HG02981 (cell line): ENCODE data around the gene LIPA.
"Not testable (repeated sequence)": the region's sequence is repeated elsewhere in the genome, so short reads cannot be mapped to it uniquely, and the experiment has no call there.

ENCODE experiments used
- ATAC-seq: cut with Tn5 transposase; IDR thresholded peaks from one replicate; pipeline ENCODE4 v1.9.1; 2021; ENCODE audit warnings: mild to moderate bottlenecking, moderate library complexity; ENCODE audit not compliant: unreplicated experiment

LIPA gene

GRCh38 chr10:89251409-89252224, at the start of gene LIPA:
Gene LIPA, minus strand, starts transcription at chr10:89251775. Its CDS starts 4,127 bp downstream, at chr10:89247648.
- ATAC-seq = peak; percentile 97

- ATAC-seq = peak; percentile 29
Observed at GRCh38 chr10:89301232-89301631, 49.7 kb upstream of the LIPA start.

DNA sequence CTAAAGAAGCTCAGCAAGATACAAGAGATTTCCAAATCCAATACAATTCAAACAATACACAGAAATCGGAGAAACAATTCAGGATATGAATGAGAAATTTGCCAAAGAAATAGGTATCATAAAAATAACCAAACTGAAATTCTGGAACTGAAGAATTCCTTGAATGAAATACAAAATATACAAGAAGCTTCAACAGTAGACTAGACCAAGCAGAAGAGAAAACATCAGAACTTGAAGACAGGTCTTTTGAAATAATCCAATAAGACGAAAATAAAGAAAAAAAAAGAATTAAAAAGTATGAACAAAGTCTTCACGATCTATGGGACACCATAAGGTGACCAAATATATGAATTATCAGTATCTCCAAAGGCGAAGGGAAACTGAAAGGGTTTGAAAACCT, 47.5 kb upstream of the LIPA start:
- ATAC-seq = no peak

- no peak for ATAC-seq
Observed at GRCh38 chr10:89297791-89298190, 46.2 kb upstream of the LIPA start.

DNA sequence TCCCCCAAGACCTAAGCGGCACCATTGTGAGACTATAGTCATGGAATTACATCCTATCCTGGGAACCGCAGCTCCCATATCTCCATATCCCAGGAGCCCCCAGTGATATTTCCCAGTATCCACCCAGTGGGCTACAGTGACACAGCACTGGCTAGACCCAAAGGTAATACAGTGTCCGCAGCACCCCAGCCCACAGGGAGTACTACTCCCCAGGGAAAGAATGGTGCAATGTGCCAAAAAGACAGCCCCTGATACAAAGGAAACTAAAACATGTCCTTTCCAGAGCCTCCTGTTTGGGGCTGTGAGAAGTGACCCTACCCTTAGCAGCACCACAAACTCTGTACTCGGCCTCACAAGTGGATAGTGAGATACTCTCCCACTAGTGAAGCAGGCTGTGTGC, 45.8 kb upstream of the LIPA start:
- ATAC-seq = no peak

- ATAC-seq = no peak
Observed at GRCh38 chr10:89296220-89296648, 44.7 kb upstream of the LIPA start.

DNA sequence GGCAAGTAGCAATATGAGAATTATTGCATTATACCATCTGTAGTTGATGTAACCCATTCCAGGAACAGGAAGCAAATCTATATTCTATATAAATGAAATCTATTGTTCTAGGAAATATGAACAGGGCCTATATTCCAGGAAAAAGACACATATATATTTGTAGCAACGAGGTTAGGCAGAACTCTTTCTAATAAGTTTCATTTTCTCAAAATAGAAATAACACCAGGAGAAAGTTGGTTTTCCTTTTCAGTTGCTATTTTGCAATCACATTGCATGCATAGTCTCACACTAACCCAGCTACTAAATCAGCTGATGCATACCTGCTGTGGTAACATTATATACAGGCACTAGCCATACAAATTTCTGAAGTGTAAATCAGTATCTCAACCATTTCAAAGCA, 44.0 kb upstream of the LIPA start:
- ATAC-seq = peak; percentile 57

- ATAC-seq = no peak
Observed at GRCh38 chr10:89294721-89295239, 43.2 kb upstream of the LIPA start.

- ATAC-seq = not testable (repeated sequence)
Observed at GRCh38 chr10:89285303-89285702, 33.7 kb upstream of the LIPA start.

DNA sequence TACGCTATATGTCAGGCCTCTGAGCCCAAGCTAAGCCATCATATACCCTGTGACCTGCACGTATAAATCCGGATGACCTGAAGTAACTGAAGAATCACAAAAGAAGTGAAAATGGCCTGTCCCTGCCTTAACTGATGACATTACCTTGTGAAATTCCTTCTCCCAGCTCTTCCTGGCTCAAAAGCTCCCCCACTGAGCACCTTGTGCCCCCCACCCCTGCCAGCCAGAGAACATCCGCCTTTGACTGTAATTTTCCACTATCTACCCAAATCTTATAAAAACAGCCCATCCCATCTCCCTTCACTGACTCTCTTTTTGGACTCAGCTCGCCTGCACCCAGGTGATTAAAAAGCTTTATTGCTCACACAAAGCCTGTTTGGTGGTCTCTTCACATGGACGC, 33.1 kb upstream of the LIPA start:
- ATAC-seq = not testable (repeated sequence)

DNA sequence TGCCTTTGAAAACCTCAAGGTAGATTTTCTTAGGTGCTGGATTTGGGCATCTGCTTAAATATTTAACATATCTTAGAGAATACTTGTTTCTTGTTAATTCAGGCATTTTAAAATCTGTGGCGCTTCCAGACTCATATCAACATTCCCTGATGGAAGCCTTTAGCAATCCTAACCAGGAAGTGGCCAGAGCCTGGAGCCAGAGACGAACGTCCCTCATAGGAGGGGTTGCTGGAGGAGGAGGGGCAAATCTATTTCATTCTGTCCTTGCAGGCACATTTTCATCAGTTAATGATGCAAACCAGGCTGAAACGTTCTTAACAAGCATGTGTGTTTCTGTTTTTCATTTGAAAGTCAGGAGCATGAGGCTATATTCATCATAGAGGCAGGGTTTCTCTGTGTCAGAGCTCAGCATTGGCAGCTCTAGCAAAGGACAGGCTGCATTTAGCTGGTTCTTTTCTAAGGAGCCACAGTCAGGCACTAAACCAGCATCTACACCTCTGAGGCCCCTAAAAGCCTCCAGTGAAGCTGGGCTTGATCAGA, 32.4 kb upstream of the LIPA start:
- no peak for ATAC-seq

- ATAC-seq = no peak
Observed at GRCh38 chr10:89283025-89283935, 31.7 kb upstream of the LIPA start.

DNA sequence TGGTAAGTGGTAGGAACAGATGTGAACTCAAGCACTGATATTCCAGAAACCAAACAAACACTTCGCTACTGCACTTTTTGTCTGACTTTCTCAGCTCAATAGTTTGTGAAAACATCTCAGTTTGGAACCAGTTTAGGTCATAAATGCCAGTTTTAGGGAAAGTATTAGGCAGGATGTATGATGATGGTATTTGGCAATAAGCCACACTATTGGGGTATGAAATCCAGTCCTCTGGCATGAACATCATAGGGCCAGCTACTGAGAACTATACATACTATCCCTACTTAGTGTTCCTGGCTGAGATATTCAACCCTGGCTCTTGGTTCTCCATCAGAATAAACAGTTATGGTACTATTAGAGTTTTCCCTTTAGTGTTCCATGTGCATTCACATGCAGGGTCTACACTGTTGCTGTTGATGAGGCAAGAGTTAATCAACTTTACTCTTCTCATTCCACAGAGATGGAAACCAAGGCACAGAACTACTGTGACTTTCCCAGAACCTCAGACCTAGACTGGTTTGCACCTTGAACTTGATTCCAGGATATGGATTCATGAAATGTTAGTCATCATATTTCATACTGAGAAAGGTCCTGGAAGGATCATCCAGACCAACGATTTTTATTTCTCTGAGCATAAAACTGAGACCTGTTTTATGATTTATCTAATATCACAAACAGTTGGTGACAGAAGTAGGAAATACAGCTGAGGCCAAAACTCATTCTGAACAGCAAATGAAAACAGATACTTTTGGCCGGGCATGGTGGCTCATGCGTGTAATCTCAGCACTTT, 30.2 kb upstream of the LIPA start:
- ATAC-seq = no peak

- no peak for ATAC-seq
Observed at GRCh38 chr10:89280508-89280907, 28.9 kb upstream of the LIPA start.

- no peak for ATAC-seq
Observed at GRCh38 chr10:89279421-89279869, 27.9 kb upstream of the LIPA start.

DNA sequence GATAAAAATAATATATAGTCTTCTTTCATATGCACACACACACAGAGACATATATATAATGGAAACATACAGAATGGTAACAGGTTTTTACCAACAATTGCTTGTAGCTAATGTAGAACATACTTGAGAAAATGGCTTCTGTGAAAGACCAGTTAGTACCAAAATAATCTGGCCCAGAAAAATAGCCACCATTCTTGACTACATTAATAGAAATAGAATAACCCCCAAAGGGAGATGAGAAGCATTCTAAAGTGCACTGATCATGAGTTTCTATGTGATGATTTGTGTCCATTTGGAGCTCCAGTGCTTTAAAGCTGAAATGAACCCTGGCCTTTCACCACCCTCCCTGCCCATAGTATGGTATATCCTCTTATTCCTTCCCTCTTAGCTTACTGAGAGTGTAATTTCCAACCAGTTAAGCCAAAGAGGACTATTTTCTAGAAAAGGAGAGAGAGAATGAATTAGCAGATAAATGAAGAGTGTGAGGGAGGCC, 27.4 kb upstream of the LIPA start:
- no peak for ATAC-seq

GRCh38 chr10:89278034-89278535, 26.5 kb upstream of the LIPA start:
- ATAC-seq = no peak

GRCh38 chr10:89275383-89275782, 23.8 kb upstream of the LIPA start:
- no peak for ATAC-seq

DNA sequence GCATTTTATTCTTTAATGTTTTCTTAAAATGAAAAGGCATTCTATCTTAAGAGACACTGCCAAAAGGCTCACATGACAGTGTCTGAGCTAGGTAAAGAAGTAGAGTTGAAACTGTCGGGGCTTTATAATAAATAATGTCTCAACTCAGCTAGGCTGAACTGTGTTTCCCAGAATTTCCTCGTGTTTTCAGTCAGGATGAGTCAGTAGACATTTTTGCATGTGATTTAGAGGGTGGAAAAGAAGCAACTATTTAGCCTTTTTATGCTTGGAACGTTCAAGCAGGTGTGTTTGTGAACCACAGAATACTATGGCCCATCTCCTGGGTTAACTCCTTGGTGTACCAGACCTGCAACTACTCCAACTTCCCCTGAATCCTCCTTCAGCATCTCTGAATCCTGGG, 23.4 kb upstream of the LIPA start:
- no peak for ATAC-seq

- ATAC-seq = no peak
Observed at GRCh38 chr10:89273680-89274079, 22.1 kb upstream of the LIPA start.
